Vagina (tissue), 2 donors: ENCODE results near the gene SRSF6.
"Not testable (repeated sequence)": the region's sequence is repeated elsewhere in the genome, so short reads cannot be mapped to it uniquely, and the experiment has no call there.

Experiments
- POLR2A ChIP-seq, 2 donors: fragments of 450-650 bp; IDR thresholded peaks; one replicate each; pipeline ENCODE4 v1.6.1; 2017; ENCODE audit warnings: antibody characterized with exemption in 2 of 2, mild to moderate bottlenecking in 2 of 2, moderate library complexity in 2 of 2
- POLR2AphosphoS5 ChIP-seq, 2 donors: sonication (generic); formaldehyde crosslinking; IDR thresholded peaks; one replicate each; pipeline ENCODE4 v1.9.0; 2017; ENCODE audit warnings: antibody characterized with exemption in 2 of 2, mild to moderate bottlenecking in 2 of 2, low read depth in 1 of 2; ENCODE audit not compliant: insufficient read depth in 1 of 2
- TF ChIP-seq, protein P1 (sequence below), 3 experiments: fragments of 450-650 bp in 2 of 3; fragments of 200-600 bp in 1 of 3; sonication (generic) in 1 of 3; IDR thresholded peaks; one replicate each; pipeline ENCODE4 v1.5.1; 2017 to 2019; ENCODE audit warnings: antibody characterized with exemption in 3 of 3, mild to moderate bottlenecking in 2 of 3, moderate library complexity in 2 of 3

DNA sequence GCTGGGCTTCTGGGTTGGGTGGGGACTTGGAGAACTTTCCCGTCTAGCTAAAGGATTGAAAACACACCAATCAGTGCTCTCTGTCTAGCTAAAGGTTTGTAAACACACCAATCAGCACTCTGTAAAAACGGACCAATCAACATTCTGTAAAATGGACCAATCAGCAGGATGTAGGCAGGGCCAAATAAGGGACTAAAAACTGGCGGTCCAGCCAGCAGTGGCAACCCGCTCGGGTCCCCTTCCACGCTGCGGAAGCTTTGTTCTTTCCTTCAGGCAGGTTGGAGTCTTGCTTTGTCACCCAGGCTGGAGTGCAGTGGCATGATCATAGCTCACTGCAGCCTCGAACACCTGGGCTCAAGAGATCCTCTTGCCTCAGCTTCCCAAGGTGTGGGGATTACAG is 1.4 kb upstream of the SRSF6 start:
- TF ChIP-seq POLR2A (IDR thresholded peaks at IDR 0.05); POLR2AphosphoS5 (IDR thresholded peaks at IDR 0.05; ENCODE audit: insufficient read depth in 1 of 2, low read depth in 1 of 2): not testable (repeated sequence)
- TF ChIP-seq, protein P1, sequence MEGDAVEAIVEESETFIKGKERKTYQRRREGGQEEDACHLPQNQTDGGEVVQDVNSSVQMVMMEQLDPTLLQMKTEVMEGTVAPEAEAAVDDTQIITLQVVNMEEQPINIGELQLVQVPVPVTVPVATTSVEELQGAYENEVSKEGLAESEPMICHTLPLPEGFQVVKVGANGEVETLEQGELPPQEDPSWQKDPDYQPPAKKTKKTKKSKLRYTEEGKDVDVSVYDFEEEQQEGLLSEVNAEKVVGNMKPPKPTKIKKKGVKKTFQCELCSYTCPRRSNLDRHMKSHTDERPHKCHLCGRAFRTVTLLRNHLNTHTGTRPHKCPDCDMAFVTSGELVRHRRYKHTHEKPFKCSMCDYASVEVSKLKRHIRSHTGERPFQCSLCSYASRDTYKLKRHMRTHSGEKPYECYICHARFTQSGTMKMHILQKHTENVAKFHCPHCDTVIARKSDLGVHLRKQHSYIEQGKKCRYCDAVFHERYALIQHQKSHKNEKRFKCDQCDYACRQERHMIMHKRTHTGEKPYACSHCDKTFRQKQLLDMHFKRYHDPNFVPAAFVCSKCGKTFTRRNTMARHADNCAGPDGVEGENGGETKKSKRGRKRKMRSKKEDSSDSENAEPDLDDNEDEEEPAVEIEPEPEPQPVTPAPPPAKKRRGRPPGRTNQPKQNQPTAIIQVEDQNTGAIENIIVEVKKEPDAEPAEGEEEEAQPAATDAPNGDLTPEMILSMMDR (IDR thresholded peaks at IDR 0.05) = not testable (repeated sequence)
